Endodermal cell (in vitro differentiated cells): ENCODE data around the gene CCDC170. TPM values are rescaled to one million over a fixed set of nuclear protein-coding genes. Genes with fewer than 3 reads are reported as not detected.

Experiments
- DNase-seq: peaks from one replicate; pipeline ENCODE4 v3.0.0-alpha.2; 2017
- H3K27ac ChIP-seq: 2 replicates; pipeline ENCODE4 v1.5.1; 2013; ENCODE audit warnings: mild to moderate bottlenecking, low read depth, low read length, moderate library complexity
- H3K27me3 ChIP-seq: 2 replicates; pipeline ENCODE4 v1.6.1; 2013; ENCODE audit warnings: mild to moderate bottlenecking, low read length, moderate library complexity; ENCODE audit not compliant: insufficient read depth, control insufficient read depth, poor library complexity, severe bottlenecking
- H3K36me3 ChIP-seq: 2 replicates; pipeline ENCODE4 v1.7.0; 2013; ENCODE audit warnings: mild to moderate bottlenecking, low read length, moderate library complexity; ENCODE audit not compliant: control insufficient read depth, insufficient read depth
- H3K4me1 ChIP-seq: one replicate; pipeline ENCODE4 v1.7.0; 2013; ENCODE audit warnings: low read length; ENCODE audit not compliant: control insufficient read depth, insufficient read depth
- H3K4me3 ChIP-seq: 2 replicates; pipeline ENCODE4 v1.5.1; 2013; ENCODE audit warnings: mild to moderate bottlenecking, low read length, moderate library complexity
- H3K9ac ChIP-seq: 2 replicates; pipeline ENCODE4 v1.6.1; 2013; ENCODE audit warnings: mild to moderate bottlenecking, low read length, moderate library complexity; ENCODE audit not compliant: poor library complexity, severe bottlenecking; ENCODE audit errors: extremely low read depth
- H3K9me3 ChIP-seq: 2 replicates; pipeline ENCODE4 v1.6.1; 2013; ENCODE audit warnings: mild to moderate bottlenecking, low read length, moderate library complexity; ENCODE audit not compliant: control insufficient read depth
- H3K27ac Mint-ChIP-seq: 2 replicates; pipeline ENCODE4 v1.8.0; 2020; ENCODE audit warnings: mixed read lengths
- H3K27me3 Mint-ChIP-seq: 2 replicates; pipeline ENCODE4 v1.8.0; 2021; ENCODE audit warnings: mild to moderate bottlenecking, mixed read lengths; ENCODE audit not compliant: insufficient read depth
- H3K36me3 Mint-ChIP-seq: 2 replicates; pipeline ENCODE4 v1.8.0; 2020; ENCODE audit warnings: low read depth, mixed read lengths
- H3K4me1 Mint-ChIP-seq: 2 replicates; pipeline ENCODE4 v1.8.0; 2020; ENCODE audit warnings: mixed read lengths
- H3K4me3 Mint-ChIP-seq: 2 replicates; pipeline ENCODE4 v1.8.0; 2020; ENCODE audit warnings: mild to moderate bottlenecking, moderate library complexity, mixed read lengths
- H3K9me3 Mint-ChIP-seq: 2 replicates; pipeline ENCODE4 v1.8.0; 2020; ENCODE audit warnings: mild to moderate bottlenecking, mixed read lengths
- WGBS, 2 experiments: methylation state at CpG; one replicate each; pipeline versions ENCODE4 v1.1.5 to v1.1.7; 2013; ENCODE audit warnings: missing lambda C conversion rate in 2 of 2, mixed read lengths in 1 of 2; ENCODE audit not compliant: insufficient coverage in 1 of 2, insufficient read length in 1 of 2; 5-methylcytosine and 5-hydroxymethylcytosine counted together
- total RNA-seq, 2 donors: library from RNA; stranded (reverse); fragmentation: NEBNext Ultra II Directional in 1 of 2; extraction: Animal tissue kit (Norgen Biotek cat#: 25700) in 1 of 2; gene quantifications; 2 replicates in 1 of 2; 3 replicates in 1 of 2; pipeline ENCODE4 v1.2.1, GENCODE V29; 2021
- TF ChIP-seq, protein P1 (sequence below): fragments of 200-600 bp; sonication (generic); conservative IDR thresholded peaks from 2 replicates; pipeline ENCODE4 v1.5.0; 2021; ENCODE audit warnings: antibody characterized with exemption, mild to moderate bottlenecking

The CCDC170 gene
- total RNA-seq, 2 donors from 2014 or later = 2.2 to 4.1 TPM

DNA sequence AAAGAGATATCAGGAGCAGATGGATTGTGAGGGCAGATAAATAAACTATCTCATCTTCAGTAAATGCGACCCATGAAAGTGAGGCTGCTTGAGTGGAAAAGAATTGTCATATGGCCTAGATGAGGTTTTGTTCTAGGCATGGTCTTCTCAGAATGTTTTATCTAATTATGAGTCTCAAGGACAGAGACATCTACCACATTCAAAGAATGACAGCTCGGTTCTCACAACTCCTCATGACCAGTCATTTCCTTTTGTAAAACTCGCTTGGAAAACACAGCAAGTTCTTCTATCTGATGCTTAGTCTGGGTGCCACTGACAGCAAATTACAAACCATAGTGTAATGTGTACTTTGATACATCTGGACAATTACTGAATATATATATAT, 140.5 kb downstream of the CCDC170 start:
- Histone ChIP-seq H3K4me3 (no peak overlapping the region), H3K36me3 (no peaks in the 10 kb centered on the region), H3K9ac (no peak overlapping the region), H3K27ac (no peak overlapping the region), H3K9me3 (peaks cover 7% of the 10 kb centered on the region), H3K27me3 (no peaks in the 10 kb centered on the region), H3K4me1 (no peaks in the 10 kb centered on the region)
- TF ChIP-seq, protein P1, sequence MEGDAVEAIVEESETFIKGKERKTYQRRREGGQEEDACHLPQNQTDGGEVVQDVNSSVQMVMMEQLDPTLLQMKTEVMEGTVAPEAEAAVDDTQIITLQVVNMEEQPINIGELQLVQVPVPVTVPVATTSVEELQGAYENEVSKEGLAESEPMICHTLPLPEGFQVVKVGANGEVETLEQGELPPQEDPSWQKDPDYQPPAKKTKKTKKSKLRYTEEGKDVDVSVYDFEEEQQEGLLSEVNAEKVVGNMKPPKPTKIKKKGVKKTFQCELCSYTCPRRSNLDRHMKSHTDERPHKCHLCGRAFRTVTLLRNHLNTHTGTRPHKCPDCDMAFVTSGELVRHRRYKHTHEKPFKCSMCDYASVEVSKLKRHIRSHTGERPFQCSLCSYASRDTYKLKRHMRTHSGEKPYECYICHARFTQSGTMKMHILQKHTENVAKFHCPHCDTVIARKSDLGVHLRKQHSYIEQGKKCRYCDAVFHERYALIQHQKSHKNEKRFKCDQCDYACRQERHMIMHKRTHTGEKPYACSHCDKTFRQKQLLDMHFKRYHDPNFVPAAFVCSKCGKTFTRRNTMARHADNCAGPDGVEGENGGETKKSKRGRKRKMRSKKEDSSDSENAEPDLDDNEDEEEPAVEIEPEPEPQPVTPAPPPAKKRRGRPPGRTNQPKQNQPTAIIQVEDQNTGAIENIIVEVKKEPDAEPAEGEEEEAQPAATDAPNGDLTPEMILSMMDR = no peak
- H3K27ac Mint-ChIP-seq = no peak overlapping the region
- no peaks in the 10 kb centered on the region for H3K27me3 Mint-ChIP-seq
- no peak overlapping the region for H3K4me3 Mint-ChIP-seq
- H3K36me3 Mint-ChIP-seq = no peaks in the 10 kb centered on the region
- no peak for DNase-seq
- peaks cover 7% of the 10 kb centered on the region for H3K4me1 Mint-ChIP-seq
- H3K9me3 Mint-ChIP-seq = peaks cover under 1% of the 10 kb centered on the region
- WGBS, 2 experiments = 88 to 100% methylated on average over 2 to 3 of the region's 3 CpGs

DNA sequence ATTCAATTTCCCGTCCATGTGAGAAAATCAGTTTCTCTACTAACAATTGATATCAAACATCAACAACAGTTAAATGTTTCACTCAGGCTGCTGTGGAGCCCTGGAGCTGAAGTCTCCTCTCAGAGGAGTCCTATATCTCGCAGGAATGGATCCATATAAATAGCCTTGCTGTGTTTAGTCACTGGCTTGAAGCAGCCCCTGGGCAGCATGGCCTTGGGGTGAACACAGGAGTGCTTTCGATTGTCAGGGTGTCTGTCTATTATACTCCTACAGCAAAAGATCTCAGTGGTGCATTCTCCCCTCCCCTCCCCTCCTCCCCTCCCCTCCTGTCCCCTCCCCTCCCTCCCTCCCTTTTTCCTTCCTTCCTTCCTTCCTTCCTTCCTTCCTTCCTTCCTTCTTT, 141.9 kb downstream of the CCDC170 start:
- no peak for DNase-seq
- no peaks in the 10 kb centered on the region for H3K4me1 Mint-ChIP-seq
- H3K9me3 Mint-ChIP-seq = peaks cover 14% of the 10 kb centered on the region
- H3K27ac Mint-ChIP-seq = no peak overlapping the region
- no peaks in the 10 kb centered on the region for H3K36me3 Mint-ChIP-seq
- Histone ChIP-seq H3K9me3 (peaks cover 8% of the 10 kb centered on the region), H3K27me3 (no peaks in the 10 kb centered on the region), H3K36me3 (no peaks in the 10 kb centered on the region), H3K4me3 (no peak overlapping the region), H3K27ac (no peak overlapping the region), H3K4me1 (no peaks in the 10 kb centered on the region), H3K9ac (no peak overlapping the region)
- no peaks in the 10 kb centered on the region for H3K27me3 Mint-ChIP-seq
- WGBS, 2 experiments = 83 to 92% methylated on average over 1 to 3 of the region's 3 CpGs
- H3K4me3 Mint-ChIP-seq = no peak overlapping the region
- TF ChIP-seq, protein P1 = no peak

DNA sequence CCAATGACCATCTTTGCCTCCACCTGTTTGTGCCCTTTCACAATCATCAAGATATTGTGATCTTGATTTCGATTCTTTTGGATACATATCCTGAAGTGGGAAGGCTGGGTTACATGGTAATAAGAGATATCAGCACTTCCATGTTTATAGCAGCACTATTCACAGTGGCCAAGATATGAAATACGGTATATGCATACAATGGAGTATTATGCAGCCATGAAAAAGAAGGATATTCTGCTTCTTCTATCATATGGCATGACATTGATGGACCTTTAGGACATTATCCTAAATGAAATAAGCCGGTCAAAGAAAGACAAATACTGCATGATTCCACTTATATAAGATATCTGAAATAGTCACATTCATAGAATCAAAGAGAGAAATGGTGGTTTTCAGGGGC, 144.0 kb downstream of the CCDC170 start:
- no peaks in the 10 kb centered on the region for H3K27me3 Mint-ChIP-seq
- TF ChIP-seq, protein P1 = no peak
- Histone ChIP-seq H3K27ac (no peak overlapping the region), H3K27me3 (no peaks in the 10 kb centered on the region), H3K4me1 (no peaks in the 10 kb centered on the region), H3K36me3 (no peaks in the 10 kb centered on the region), H3K4me3 (no peak overlapping the region), H3K9ac (no peak overlapping the region), H3K9me3 (peaks cover 25% of the 10 kb centered on the region)
- H3K9me3 Mint-ChIP-seq = peaks cover 32% of the 10 kb centered on the region
- no peak for DNase-seq
- H3K36me3 Mint-ChIP-seq = no peaks in the 10 kb centered on the region
- no peak overlapping the region for H3K4me3 Mint-ChIP-seq
- WGBS, 2 experiments = 97% methylated on average over 3 of the region's 3 CpGs; no CpG with 5 or more reads in 1 of the 2 experiments
- H3K27ac Mint-ChIP-seq = no peak overlapping the region
- no peaks in the 10 kb centered on the region for H3K4me1 Mint-ChIP-seq
